Measurements from ENCODE around the gene ZNF41.

GRCh38 chrX:47497271-47497888 lies 14.4 kb upstream of the ZNF41 start:
- TF ChIP-seq CTCF (IDR thresholded peaks at IDR 0.05) (peak in 4 of 6 experiments; percentile 10 to 44 (median 26)), POLR2A (IDR thresholded peaks at IDR 0.05) (no peak)

All from Peyer's patch (tissue), 4 donors.